Right atrium auricular region (tissue), 2 donors: ENCODE results near the gene SH3GL3. TPM values are rescaled to one million over a fixed set of nuclear protein-coding genes. Genes with fewer than 3 reads are reported as not detected.

ENCODE experiments used
- DNase-seq: peaks from one replicate; pipeline ENCODE4 v3.0.0-alpha.2; 2019; ENCODE audit warnings: low spot score
- H3K27ac ChIP-seq, 2 donors: fragments of 200-600 bp; sonication (generic); 1 replicate in 1 of 2; 2 replicates in 1 of 2; pipeline ENCODE4 v1.5.1; 2016 to 2019
- H3K27me3 ChIP-seq, 2 donors: fragments of 200-600 bp; sonication (generic); one replicate each; pipeline versions ENCODE4 v1.5.1 to v1.6.0; 2017 to 2019
- H3K36me3 ChIP-seq: fragments of 200-600 bp; sonication (generic); one replicate; pipeline ENCODE4 v1.5.1; 2016
- H3K4me1 ChIP-seq, 2 donors: fragments of 200-600 bp; sonication (generic); one replicate each; pipeline versions ENCODE4 v1.5.1 to v1.6.0; 2017 to 2019
- H3K4me3 ChIP-seq, 2 donors: fragments of 200-600 bp; sonication (generic); 1 replicate in 1 of 2; 2 replicates in 1 of 2; pipeline ENCODE4 v1.5.1; 2017 to 2019; ENCODE audit warnings: mild to moderate bottlenecking in 1 of 2, moderate library complexity in 1 of 2
- H3K9me3 ChIP-seq, 2 donors: fragments of 200-600 bp; sonication (generic); one replicate each; pipeline ENCODE4 v1.5.1; 2019
- total RNA-seq, 2 donors: library from RNA; depleted of rRNA; stranded (reverse); fragments of >200 nt; gene quantifications; one replicate each; pipeline ENCODE4 v1.1.0, GENCODE V29; 2016
- TF ChIP-seq, protein P1 (sequence below), 2 donors: fragments of 200-600 bp; sonication (generic); IDR thresholded peaks; one replicate each; pipeline ENCODE4 v1.5.1; 2019; ENCODE audit warnings: antibody characterized with exemption in 2 of 2

Gene SH3GL3
- total RNA-seq, 2 donors from 2014 or later = 4.1 TPM; not detected in 1

DNA sequence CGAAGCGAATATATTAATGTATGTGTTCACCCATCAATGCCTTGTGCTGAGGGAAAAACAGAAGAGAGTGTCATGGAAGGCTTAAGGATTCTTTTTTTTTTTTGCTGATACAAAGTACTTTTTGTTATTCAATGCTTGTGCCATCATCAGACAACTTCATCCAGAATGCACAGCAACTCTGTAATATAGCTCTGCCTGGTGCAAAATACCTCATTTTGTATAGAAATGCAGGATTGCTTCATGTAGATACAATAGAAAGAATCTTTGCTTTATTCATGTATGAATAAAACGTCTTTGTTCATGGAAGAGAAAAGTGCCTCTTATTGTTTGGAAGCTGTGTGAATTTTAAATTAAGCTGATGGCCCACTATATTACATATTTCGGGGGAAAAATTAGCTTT lies 62.9 kb downstream of the SH3GL3 start:
- H3K27me3 ChIP-seq = no peaks in the 10 kb centered on the region

DNA sequence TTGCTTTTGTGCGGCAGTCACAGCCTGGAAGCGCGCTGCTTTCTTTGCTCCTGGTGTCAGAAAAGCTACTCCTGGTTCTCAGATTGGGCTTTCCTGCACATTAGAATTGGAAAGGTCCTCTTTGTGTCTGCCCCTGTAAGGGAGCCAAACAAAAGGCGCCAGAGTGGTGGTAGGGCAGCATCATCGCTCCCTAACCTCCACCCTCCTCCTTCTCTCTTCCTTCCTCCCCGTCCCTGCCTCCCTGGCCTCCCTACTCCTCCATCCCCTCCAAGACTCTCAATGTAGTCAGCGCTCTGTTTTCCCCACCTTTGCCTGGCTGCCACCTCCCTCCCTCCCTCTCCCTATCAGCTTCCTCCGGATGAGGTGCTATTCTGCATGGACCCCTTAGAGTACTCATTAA lies 65.3 kb downstream of the SH3GL3 start:
- Histone ChIP-seq H3K27me3 (no peaks in the 10 kb centered on the region), H3K9me3 (no peaks in the 10 kb centered on the region)
- no peak for DNase-seq

More for the DNA sequence above, 62.9 kb downstream of the SH3GL3 start:
- no peak for DNase-seq
- no peaks in the 10 kb centered on the region for H3K36me3 ChIP-seq
- no peaks in the 10 kb centered on the region for H3K9me3 ChIP-seq
- no peaks in the 10 kb centered on the region for H3K4me1 ChIP-seq
- H3K4me3 ChIP-seq = no peak overlapping the region
- TF ChIP-seq, protein P1, sequence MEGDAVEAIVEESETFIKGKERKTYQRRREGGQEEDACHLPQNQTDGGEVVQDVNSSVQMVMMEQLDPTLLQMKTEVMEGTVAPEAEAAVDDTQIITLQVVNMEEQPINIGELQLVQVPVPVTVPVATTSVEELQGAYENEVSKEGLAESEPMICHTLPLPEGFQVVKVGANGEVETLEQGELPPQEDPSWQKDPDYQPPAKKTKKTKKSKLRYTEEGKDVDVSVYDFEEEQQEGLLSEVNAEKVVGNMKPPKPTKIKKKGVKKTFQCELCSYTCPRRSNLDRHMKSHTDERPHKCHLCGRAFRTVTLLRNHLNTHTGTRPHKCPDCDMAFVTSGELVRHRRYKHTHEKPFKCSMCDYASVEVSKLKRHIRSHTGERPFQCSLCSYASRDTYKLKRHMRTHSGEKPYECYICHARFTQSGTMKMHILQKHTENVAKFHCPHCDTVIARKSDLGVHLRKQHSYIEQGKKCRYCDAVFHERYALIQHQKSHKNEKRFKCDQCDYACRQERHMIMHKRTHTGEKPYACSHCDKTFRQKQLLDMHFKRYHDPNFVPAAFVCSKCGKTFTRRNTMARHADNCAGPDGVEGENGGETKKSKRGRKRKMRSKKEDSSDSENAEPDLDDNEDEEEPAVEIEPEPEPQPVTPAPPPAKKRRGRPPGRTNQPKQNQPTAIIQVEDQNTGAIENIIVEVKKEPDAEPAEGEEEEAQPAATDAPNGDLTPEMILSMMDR (IDR thresholded peaks at IDR 0.05) = no peak
- no peak overlapping the region for H3K27ac ChIP-seq

DNA sequence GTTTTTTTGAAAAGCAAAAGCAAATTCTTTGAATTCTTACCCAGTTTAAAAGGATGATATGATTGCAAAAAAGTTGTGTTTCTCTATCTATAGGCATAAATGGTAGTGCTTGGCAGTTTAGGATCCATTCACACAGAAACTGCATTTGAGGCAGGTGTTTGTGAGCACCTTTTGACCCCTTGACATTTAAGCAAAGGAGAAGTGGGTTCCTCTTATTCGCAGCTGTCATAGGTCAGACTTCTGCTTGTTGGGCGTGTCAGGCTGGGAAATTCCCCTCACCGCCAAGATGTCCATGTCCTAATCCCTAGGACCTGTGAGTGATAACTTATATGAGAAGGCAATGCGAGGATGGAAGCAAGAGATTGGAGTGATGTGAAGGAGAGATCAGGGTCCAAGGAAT lies 67.4 kb downstream of the SH3GL3 start:
- Histone ChIP-seq H3K27ac (no peak overlapping the region), H3K36me3 (no peaks in the 10 kb centered on the region), H3K4me3 (no peak overlapping the region), H3K9me3 (no peaks in the 10 kb centered on the region), H3K27me3 (no peaks in the 10 kb centered on the region), H3K4me1 (no peaks in the 10 kb centered on the region)
- DNase-seq = no peak
- TF ChIP-seq, protein P1 (IDR thresholded peaks at IDR 0.05) = no peak

More for the DNA sequence above, 65.3 kb downstream of the SH3GL3 start:
- no peaks in the 10 kb centered on the region for H3K36me3 ChIP-seq
- H3K4me3 ChIP-seq = no peak overlapping the region
- TF ChIP-seq, protein P1 (IDR thresholded peaks at IDR 0.05) = no peak
- no peak overlapping the region for H3K27ac ChIP-seq
- no peaks in the 10 kb centered on the region for H3K4me1 ChIP-seq

DNA sequence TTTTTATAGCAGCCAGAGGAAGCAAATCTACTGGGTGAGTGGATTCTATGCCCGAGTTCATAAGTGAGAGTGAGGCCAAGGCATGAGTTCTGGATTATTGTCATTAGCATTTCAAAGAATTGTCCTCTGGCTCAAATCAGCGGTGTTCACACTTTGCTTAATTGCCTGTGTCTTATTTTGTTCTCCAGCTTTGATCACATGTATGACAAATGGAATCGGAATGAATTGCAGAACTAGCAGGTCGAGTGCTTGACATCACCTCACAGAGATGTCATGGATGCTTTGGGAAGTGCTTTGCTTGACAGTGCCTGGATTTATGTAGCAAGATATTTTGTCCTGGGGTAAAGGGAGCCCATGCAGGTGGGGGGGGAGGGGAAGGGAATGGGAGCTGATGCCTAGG lies 68.0 kb downstream of the SH3GL3 start:
- no peaks in the 10 kb centered on the region for H3K36me3 ChIP-seq
- H3K9me3 ChIP-seq = no peaks in the 10 kb centered on the region
- no peaks in the 10 kb centered on the region for H3K4me1 ChIP-seq
- no peak overlapping the region for H3K4me3 ChIP-seq
- DNase-seq = no peak
- TF ChIP-seq, protein P1 (IDR thresholded peaks at IDR 0.05) = no peak
- H3K27me3 ChIP-seq = no peaks in the 10 kb centered on the region
- no peak overlapping the region for H3K27ac ChIP-seq

DNA sequence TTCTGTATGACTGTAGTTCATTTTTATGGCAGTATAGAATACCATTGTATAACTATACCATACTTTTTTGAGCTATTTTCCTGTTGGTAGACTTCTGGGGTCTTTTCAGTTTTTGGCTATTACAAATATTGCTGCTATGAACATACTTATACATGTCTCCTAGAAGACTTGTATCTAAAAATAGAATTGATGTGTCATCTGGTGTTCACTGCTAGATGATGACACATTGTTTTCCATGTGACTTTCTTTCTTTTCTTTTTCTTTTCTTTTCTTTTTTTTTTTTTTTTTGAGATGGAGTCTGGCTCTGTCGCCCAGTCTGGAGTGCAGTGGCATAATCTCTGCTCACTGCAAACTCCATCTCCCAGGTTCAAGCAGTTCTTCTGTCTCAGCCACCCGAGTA lies 69.8 kb downstream of the SH3GL3 start:
- Histone ChIP-seq H3K36me3 (no peaks in the 10 kb centered on the region), H3K4me3 (no peak overlapping the region), H3K9me3 (no peaks in the 10 kb centered on the region), H3K4me1 (no peaks in the 10 kb centered on the region), H3K27me3 (no peaks in the 10 kb centered on the region), H3K27ac (no peak overlapping the region)
- TF ChIP-seq, protein P1 (IDR thresholded peaks at IDR 0.05) = no peak
- DNase-seq = no peak

DNA sequence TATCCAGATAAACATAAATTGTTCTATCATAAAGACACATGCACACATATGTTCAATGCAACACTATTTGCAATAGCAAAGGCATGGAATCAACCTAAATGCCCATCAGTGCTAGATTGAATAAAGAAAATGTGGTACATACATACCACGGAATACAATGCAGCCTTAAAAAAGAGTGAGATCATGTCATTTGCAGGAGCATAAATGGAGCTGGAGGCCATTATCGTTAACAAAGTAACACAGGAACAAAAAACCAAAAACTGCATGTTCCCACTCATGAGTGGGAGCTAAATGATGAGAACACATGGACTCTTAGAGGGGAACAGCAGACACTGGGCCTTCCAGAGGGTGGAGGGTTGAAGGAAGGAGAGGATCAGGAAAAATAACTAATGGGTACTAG lies 79.2 kb downstream of the SH3GL3 start:
- Histone ChIP-seq H3K27ac (no peak overlapping the region), H3K9me3 (peaks cover 0 to 27% of the 10 kb centered on the region in 2 donors), H3K36me3 (no peaks in the 10 kb centered on the region), H3K27me3 (no peaks in the 10 kb centered on the region), H3K4me1 (no peaks in the 10 kb centered on the region), H3K4me3 (no peak overlapping the region)
- TF ChIP-seq, protein P1 (IDR thresholded peaks at IDR 0.05) = no peak
- DNase-seq = no peak
